ENCODE data around the gene DSN1. TPM values are rescaled to one million over a fixed set of nuclear protein-coding genes. Genes with fewer than 3 reads are reported as not detected.
A peak's percentile ranks its signal among the peaks of the same experiment; 100 is the strongest.

DSN1 gene
- total and polyA plus RNA-seq, 9 of the 15 experiments (the other 6 are each of a cell fraction or from before 2014, with no cell fraction given) = 23.3 to 45.3 (median 31.1) TPM

DNA sequence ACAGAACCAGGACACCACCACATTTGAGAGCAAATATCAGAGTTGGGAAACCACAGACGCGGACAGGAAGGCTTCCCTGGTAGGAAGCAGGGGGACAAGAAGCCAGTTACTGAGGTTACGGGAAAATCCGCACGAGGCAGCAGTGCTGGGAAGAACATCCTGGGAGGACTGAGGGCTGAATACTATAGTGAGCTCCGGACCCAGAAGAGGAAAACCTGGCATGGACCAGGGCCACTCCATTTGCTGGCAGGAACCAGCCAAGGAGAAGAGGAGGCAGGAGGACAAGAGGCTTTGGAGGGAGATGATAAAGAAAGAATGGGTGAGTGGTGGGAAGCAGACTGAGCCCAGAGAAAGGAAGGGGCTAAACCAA lies 6.1 kb upstream of the DSN1 start (continued):
- TF ChIP-seq GTF2B (IDR thresholded peaks at IDR 0.05; ENCODE audit: extremely low read depth, insufficient read length) = no peak

- Histone ChIP-seq H3K9me1 (ENCODE audit: control insufficient read depth, insufficient read depth, low read length) (no peaks in the 10 kb centered on the region), H3K4me1 (replicated peaks in 1 of 2; ENCODE audit: control insufficient read depth in 2 of 2, insufficient read depth in 2 of 2, low read length in 2 of 2) (peaks cover 8 to 12% of the 10 kb centered on the region in 2 experiments; a peak in 4 of 5 replicates), H2AFZ (ENCODE audit: low read depth, low read length) (no peak overlapping the region), H3K9ac (ENCODE audit: insufficient read depth in 1 of 2, low read depth in 2 of 2, low read length in 2 of 2) (peak overlapping the region in 1 of 2 experiments; percentile 73; a peak in 2 of 4 replicates), H3K27ac (ENCODE audit: extremely low read depth, low read depth, low read length) (no peak overlapping the region), H3K36me3 (ENCODE audit: control insufficient read depth, insufficient read depth, low read length) (peaks cover 15% of the 10 kb centered on the region; the same call in 1 of the 3 replicates), H4K20me1 (replicated peaks; ENCODE audit: control insufficient read depth, insufficient read depth, low read length) (no peaks in the 10 kb centered on the region), H3K4me2 (ENCODE audit: insufficient read depth, low read length) (no peak overlapping the region), H3K79me2 (ENCODE audit: control insufficient read depth, insufficient read depth, low read length) (no peaks in the 10 kb centered on the region), H3K4me3 (no peak overlapping the region), H3K9me3 (replicated peaks; ENCODE audit: control insufficient read depth, insufficient read depth, low read depth, low read length) (no peaks in the 10 kb centered on the region), H3K27me3 (ENCODE audit: control insufficient read depth in 2 of 2, insufficient read depth in 2 of 2, low read length in 2 of 2) (no peaks in the 10 kb centered on the region)
- POLR2A ChIA-PET = no interaction called here
- DNase-seq (ENCODE audit: extremely low read depth in 1 of 4, low spot score in 3 of 4) = no peak
- intact Hi-C loops (cut with micrococcal nuclease) (no loop called here), in situ Hi-C loops (cut with MboI) (no loop called here)
- FAIRE-seq = no peak
- ATAC-seq = no peak
- TF ChIP-seq ZNF75A (CRISPR knock-in tag; IDR thresholded peaks at IDR 0.05) (no peak), ELF2 (CRISPR knock-in tag; IDR thresholded peaks at IDR 0.05) (no peak), MAFG (tag; conservative IDR thresholded peaks at IDR 0.05) (no peak), ZNF449 (CRISPR knock-in tag; IDR thresholded peaks at IDR 0.05) (no peak), ZNF740 (CRISPR knock-in tag; IDR thresholded peaks at IDR 0.05) (0 out of 2 replicates have a peak, but pooled peaks have one; percentile 10), ZNF740 (tag; IDR thresholded peaks at IDR 0.05) (no peak), EHMT2 (IDR thresholded peaks at IDR 0.05) (no peak), VEZF1 (CRISPR knock-in tag; IDR thresholded peaks at IDR 0.05) (no peak), GATA2 (CRISPR knock-in tag; IDR thresholded peaks at IDR 0.05) (no peak), L3MBTL2 (IDR thresholded peaks at IDR 0.05) (no peak), CHD1 (IDR thresholded peaks at IDR 0.05; ENCODE audit: low read length) (no peak), POLR2G (IDR thresholded peaks at IDR 0.05; ENCODE audit: low read depth, low read length) (peak; percentile 40; the same call in 1 of the 2 replicates), TOE1 (IDR thresholded peaks at IDR 0.05; ENCODE audit: borderline replicate concordance) (no peak), TOE1 (CRISPR knock-in tag; IDR thresholded peaks at IDR 0.05; ENCODE audit: borderline replicate concordance, low read depth) (no peak), E2F3 (CRISPR knock-in tag; IDR thresholded peaks at IDR 0.05) (no peak), ZNF133 (CRISPR knock-in tag; IDR thresholded peaks at IDR 0.05) (no peak)
- BruUV-seq (replicated peaks) = no TSS peak
- CTCF ChIA-PET (ENCODE audit: low intra/inter-chr PET ratio) = no interaction called here
- WGBS (ENCODE audit: insufficient coverage, low coverage, missing lambda C conversion rate) = 26% methylated on average over 3 of the region's 3 CpGs
Measured at GRCh38 chr20:36778831-36779655, 5.5 kb upstream of the DSN1 start.

All from K562 (cell line).